Stimulated activated CD4-positive, alpha-beta T cell treated with anti-CD3 and anti-CD28 coated beads, Interleukin-15, amount 100 ng/mL, for 24 hours (primary cell): Measurements from ENCODE around the gene RPL38.

ENCODE experiments used
- DNase-seq: peaks from one replicate; pipeline ENCODE4 v3.0.0-alpha.2; 2020

The RPL38 gene

DNA sequence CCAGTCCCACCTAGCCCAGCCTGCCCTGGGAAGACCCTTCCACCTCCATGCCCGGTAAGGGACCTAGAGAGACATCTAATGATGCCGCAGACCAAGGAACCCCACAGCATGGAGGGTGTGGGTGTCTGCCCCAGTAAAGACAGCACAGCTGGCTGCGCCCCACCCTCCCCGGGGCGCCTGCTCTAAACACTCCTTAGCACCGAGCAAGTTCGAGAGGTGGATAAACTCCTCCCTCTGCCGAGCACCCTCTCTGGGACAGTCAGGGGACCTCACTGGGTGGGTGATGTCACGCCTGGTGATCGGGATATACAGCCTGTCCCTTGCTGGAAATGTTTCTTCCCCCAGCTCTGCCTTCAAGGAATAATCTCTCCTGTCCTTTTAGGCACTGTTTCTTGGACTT lies 53.8 kb downstream of the RPL38 start:
- DNase-seq, result no peak

DNA sequence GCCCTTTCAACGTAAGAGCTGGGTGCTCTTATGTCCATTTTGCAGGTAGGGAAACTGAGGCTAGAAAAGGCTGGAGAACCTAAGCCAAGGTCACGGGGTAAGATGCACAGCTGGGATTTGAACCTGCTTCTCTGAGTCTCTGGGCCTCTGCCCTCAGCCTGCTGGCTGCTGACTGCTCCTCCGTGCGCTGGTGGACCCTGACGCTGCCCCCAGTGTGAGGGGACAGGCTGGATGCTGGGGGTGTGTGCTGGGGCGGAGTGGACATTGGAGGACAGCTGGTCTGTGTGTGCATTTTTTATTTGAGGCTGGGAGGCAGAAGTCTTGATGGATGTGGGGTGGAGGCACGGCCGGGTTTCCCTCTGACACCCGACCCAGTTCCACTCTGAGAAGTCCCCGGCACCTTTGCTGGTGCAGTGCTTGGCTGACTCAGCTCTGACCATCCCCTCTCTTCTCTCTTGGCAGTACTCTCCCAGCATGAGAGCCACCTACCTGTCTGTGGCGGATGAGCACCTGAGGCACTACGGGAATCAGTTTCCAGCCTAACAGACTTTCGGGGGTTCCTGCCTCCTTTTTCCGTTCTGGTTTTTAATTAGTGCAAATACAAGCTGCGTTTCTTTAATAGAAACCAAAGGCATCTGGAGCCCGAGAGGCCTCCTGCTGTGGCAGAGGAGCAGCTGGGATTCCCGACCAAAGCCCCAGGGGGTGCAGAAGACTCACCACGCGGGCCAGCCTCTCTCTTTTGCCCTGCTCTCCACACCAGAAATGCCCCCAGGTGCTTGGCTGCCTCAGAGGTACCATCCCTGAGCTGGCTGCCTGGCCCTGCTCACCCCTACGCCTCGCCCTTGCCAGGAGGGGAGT lies 56.4 kb downstream of the RPL38 start:
- DNase-seq, result no peak
